NCI-H446 treated with DMSO at 0.1 percent for 48 hours (cell line): ENCODE data around the gene DIP2A.

ENCODE experiments used
- DNase-seq: peaks from one replicate; lab custom pipeline; 2025; lab: John Stamatoyannopoulos, UW

The DIP2A gene

GRCh38 chr21:46527801-46528200 is 69.1 kb downstream of the DIP2A start:
- DNase-seq: no peak

GRCh38 chr21:46532080-46532479 is 73.4 kb downstream of the DIP2A start:
- DNase-seq: no peak

- no peak for DNase-seq
Measured at GRCh38 chr21:46537026-46537425, 78.3 kb downstream of the DIP2A start.

GRCh38 chr21:46538262-46538661 is 79.6 kb downstream of the DIP2A start:
- no peak for DNase-seq

- DNase-seq: no peak
Measured at GRCh38 chr21:46538851-46539666, 80.4 kb downstream of the DIP2A start.

- no peak for DNase-seq
Measured at GRCh38 chr21:46540087-46540710, 81.5 kb downstream of the DIP2A start.

- DNase-seq: no peak
Measured at GRCh38 chr21:46542588-46543124, 84.0 kb downstream of the DIP2A start.

GRCh38 chr21:46543306-46543705 is 84.6 kb downstream of the DIP2A start:
- DNase-seq: no peak

GRCh38 chr21:46544003-46544402 is 85.3 kb downstream of the DIP2A start:
- no peak for DNase-seq

GRCh38 chr21:46544824-46545223 is 86.1 kb downstream of the DIP2A start:
- no peak for DNase-seq

GRCh38 chr21:46545363-46545762 is 86.7 kb downstream of the DIP2A start:
- no peak for DNase-seq

GRCh38 chr21:46545911-46546310 is 87.2 kb downstream of the DIP2A start:
- DNase-seq: no peak

- DNase-seq: no peak
Measured at GRCh38 chr21:46546799-46547198, 88.1 kb downstream of the DIP2A start.

GRCh38 chr21:46549650-46550049 is 91.0 kb downstream of the DIP2A start:
- DNase-seq: no peak

- DNase-seq: no peak
Measured at GRCh38 chr21:46550116-46550941, 91.6 kb downstream of the DIP2A start.

GRCh38 chr21:46551636-46552241 is 93.0 kb downstream of the DIP2A start:
- no peak for DNase-seq

GRCh38 chr21:46552274-46552673 is 93.6 kb downstream of the DIP2A start:
- DNase-seq: no peak

- no peak for DNase-seq
Measured at GRCh38 chr21:46552865-46553379, 94.2 kb downstream of the DIP2A start.

- no peak for DNase-seq
Measured at GRCh38 chr21:46553993-46554392, 95.3 kb downstream of the DIP2A start.

- no peak for DNase-seq
Measured at GRCh38 chr21:46554431-46555224, 95.9 kb downstream of the DIP2A start.

GRCh38 chr21:46555225-46555617 is 96.5 kb downstream of the DIP2A start:
- DNase-seq: no peak
